Amniotic stem cell (primary cell): ENCODE results near the gene KLHDC7A.
"Not testable (repeated sequence)": the region's sequence is repeated elsewhere in the genome, so short reads cannot be mapped to it uniquely, and the experiment has no call there.

ENCODE experiments used
- DNase-seq: peaks from one replicate; lab custom pipeline; 2025; lab: John Stamatoyannopoulos, UW

KLHDC7A gene

GRCh38 chr1:18480315-18481189 is at the start of gene KLHDC7A:
Gene KLHDC7A, plus strand, starts transcription at chr1:18480930. Its CDS starts 52 bp downstream, at chr1:18480982.
- no peak for DNase-seq

- no peak for DNase-seq
These were observed 46.7 kb upstream of the KLHDC7A start for GRCh38 chr1:18434041-18434440.

GRCh38 chr1:18440385-18441226 is 40.1 kb upstream of the KLHDC7A start:
- DNase-seq: no peak

- DNase-seq: no peak
These were observed 36.9 kb upstream of the KLHDC7A start for GRCh38 chr1:18443587-18444520.

- DNase-seq: no peak
These were observed 36.2 kb upstream of the KLHDC7A start for GRCh38 chr1:18444563-18444962.

GRCh38 chr1:18446751-18447150 is 34.0 kb upstream of the KLHDC7A start:
- DNase-seq: no peak

GRCh38 chr1:18447509-18448220 is 33.1 kb upstream of the KLHDC7A start:
- DNase-seq: no peak

GRCh38 chr1:18448889-18449288 is 31.8 kb upstream of the KLHDC7A start:
- DNase-seq: no peak

- no peak for DNase-seq
These were observed 28.2 kb upstream of the KLHDC7A start for GRCh38 chr1:18452550-18452949.

- DNase-seq: no peak
These were observed 22.3 kb upstream of the KLHDC7A start for GRCh38 chr1:18458133-18459092.

GRCh38 chr1:18461656-18462055 is 19.1 kb upstream of the KLHDC7A start:
- no peak for DNase-seq

GRCh38 chr1:18462517-18462916 is 18.2 kb upstream of the KLHDC7A start:
- not testable (repeated sequence) for DNase-seq

GRCh38 chr1:18463063-18463462 is 17.7 kb upstream of the KLHDC7A start:
- DNase-seq: no peak

- DNase-seq: no peak
These were observed 16.6 kb upstream of the KLHDC7A start for GRCh38 chr1:18463984-18464664.

GRCh38 chr1:18464665-18465050 is 16.1 kb upstream of the KLHDC7A start:
- no peak for DNase-seq

- DNase-seq: no peak
These were observed 14.1 kb upstream of the KLHDC7A start for GRCh38 chr1:18466676-18467075.

- no peak for DNase-seq
These were observed 12.2 kb upstream of the KLHDC7A start for GRCh38 chr1:18468570-18468969.

GRCh38 chr1:18469514-18469913 is 11.2 kb upstream of the KLHDC7A start:
- no peak for DNase-seq

- no peak for DNase-seq
These were observed 9.9 kb upstream of the KLHDC7A start for GRCh38 chr1:18470671-18471355.
